Measurements from ENCODE around the gene SCAPER. TPM values are rescaled to one million over a fixed set of nuclear protein-coding genes. Genes with fewer than 3 reads are reported as not detected.

The SCAPER gene
- total RNA-seq, 1 donor from 2014 or later = 78.1 TPM

DNA sequence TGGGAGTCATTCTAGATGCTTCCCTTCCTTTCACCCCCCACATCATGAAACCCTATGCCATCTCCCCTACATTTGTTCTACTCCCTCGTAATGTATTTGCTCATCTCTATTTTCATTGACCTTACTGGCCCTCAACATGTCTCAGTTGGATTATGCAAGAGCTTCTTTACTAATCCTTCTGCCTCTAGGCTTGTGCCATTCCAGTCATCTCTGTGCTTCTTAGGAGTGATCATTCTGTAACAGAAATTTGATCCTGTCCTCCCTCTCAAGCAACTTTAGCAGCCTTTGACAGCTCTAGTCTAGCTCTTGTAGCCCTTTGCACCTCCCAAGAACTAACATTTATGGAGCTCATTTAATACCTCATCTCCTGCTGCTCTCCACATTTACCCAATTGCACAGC is 503.9 kb downstream of the SCAPER start:
- intact Hi-C loops (cut with DNase I) = no loop called here

DNA sequence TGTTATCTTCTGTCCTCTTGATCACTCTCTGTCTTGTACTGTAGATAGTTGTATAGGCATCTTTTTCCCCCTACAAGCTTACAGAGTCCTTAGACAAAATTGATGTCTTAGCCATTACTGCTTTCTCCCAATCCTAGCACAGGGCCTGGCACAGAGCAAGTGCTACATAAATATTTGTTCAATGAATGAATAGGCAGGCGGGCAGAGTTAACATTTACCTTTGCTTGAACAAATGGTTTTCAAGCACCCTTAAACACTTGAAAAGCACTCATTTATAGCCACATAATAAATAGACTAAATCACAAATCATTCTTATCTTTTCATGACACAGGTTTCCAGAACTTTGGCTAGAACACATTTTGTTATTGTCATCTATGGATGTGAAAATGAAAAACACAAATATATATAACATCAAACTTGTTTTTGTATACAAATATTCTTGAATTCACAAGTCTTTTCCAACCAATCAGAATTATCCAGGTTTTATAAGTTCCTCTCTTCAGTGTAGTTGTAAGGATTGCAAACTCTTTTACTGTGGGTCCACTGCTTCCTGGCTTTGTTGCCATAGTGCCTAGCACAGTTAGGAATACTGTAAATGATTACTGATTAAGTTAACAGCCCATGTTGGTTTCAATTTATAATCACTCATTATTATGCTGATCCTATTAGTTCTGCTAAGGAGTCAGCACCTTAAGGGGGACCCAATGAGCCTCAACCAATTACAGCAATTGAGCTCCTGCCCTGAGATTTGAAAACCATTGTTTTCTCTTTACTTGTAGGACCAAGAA is 506.6 kb downstream of the SCAPER start:
- intact Hi-C loops (cut with DNase I) = no loop called here
- H3K27ac ChIP-seq = no peak overlapping the region
- no peak overlapping the region for H3K4me3 ChIP-seq
- H3K4me1 ChIP-seq = no peaks in the 10 kb centered on the region
- peaks cover 3 to 17% of the 10 kb centered on the region in 2 donors for H3K36me3 ChIP-seq
- H3K9me3 ChIP-seq = no peaks in the 10 kb centered on the region
- H3K27me3 ChIP-seq = no peaks in the 10 kb centered on the region
- TF ChIP-seq, protein P1, sequence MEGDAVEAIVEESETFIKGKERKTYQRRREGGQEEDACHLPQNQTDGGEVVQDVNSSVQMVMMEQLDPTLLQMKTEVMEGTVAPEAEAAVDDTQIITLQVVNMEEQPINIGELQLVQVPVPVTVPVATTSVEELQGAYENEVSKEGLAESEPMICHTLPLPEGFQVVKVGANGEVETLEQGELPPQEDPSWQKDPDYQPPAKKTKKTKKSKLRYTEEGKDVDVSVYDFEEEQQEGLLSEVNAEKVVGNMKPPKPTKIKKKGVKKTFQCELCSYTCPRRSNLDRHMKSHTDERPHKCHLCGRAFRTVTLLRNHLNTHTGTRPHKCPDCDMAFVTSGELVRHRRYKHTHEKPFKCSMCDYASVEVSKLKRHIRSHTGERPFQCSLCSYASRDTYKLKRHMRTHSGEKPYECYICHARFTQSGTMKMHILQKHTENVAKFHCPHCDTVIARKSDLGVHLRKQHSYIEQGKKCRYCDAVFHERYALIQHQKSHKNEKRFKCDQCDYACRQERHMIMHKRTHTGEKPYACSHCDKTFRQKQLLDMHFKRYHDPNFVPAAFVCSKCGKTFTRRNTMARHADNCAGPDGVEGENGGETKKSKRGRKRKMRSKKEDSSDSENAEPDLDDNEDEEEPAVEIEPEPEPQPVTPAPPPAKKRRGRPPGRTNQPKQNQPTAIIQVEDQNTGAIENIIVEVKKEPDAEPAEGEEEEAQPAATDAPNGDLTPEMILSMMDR (IDR thresholded peaks at IDR 0.05) = no peak
- no peak for DNase-seq (ENCODE audit: low spot score in 2 of 2)

More for the DNA sequence above, 503.9 kb downstream of the SCAPER start:
- H3K36me3 ChIP-seq = peaks cover 3 to 24% of the 10 kb centered on the region in 2 donors
- no peaks in the 10 kb centered on the region for H3K4me1 ChIP-seq
- no peak for DNase-seq (ENCODE audit: low spot score in 2 of 2)
- H3K27me3 ChIP-seq = no peaks in the 10 kb centered on the region
- TF ChIP-seq, protein P1 (IDR thresholded peaks at IDR 0.05) = no peak
- no peaks in the 10 kb centered on the region for H3K9me3 ChIP-seq
- no peak overlapping the region for H3K4me3 ChIP-seq
- no peak overlapping the region for H3K27ac ChIP-seq

DNA sequence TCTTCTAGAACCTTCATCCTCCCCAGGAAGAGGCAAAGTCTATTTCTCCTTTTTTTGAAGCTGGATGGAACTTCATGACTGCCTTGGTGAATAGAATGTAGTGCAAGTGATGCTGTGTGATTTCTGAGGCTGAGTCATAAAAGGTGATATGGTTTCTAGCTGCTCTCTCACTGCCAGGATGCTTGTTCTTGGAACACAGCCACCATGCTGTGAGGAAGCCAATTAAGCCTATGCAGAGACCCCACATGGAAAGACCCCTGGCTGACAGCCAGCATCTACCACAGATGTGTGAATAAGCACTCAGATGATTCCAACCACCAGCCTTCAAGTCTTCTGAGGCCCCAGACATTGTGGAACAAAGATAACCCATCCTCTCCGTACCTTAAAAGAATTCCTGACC is 511.5 kb downstream of the SCAPER start:
- TF ChIP-seq, protein P1 (IDR thresholded peaks at IDR 0.05) = no peak
- no peak overlapping the region for H3K27ac ChIP-seq
- no peak overlapping the region for H3K4me3 ChIP-seq
- H3K36me3 ChIP-seq = no peaks in the 10 kb centered on the region
- intact Hi-C loops (cut with DNase I) = no loop called here
- H3K27me3 ChIP-seq = no peaks in the 10 kb centered on the region
- no peaks in the 10 kb centered on the region for H3K4me1 ChIP-seq
- H3K9me3 ChIP-seq = no peaks in the 10 kb centered on the region
- DNase-seq (ENCODE audit: low spot score in 2 of 2) = no peak

DNA sequence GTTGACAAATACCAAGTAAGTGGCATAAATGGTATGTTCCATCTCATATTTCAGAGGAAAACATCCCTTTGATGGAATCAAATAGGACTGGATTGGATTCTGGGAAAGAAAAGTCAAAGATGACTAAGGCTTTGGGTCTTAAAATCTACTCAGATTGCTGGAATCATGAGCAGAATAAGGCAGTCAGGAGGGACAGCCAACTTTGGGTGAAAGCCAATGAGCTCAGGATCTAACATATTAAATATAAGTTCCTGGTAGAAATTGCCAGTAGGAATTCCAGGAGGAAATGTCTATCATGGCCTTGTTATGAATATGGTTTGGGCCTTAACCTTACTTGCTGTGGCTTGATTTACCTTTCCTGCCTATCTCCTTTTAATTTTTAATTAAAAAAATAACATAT is 513.3 kb downstream of the SCAPER start:
- intact Hi-C loops (cut with DNase I) = no loop called here
- H3K36me3 ChIP-seq = no peaks in the 10 kb centered on the region
- no peak overlapping the region for H3K27ac ChIP-seq
- no peaks in the 10 kb centered on the region for H3K27me3 ChIP-seq
- H3K4me1 ChIP-seq = no peaks in the 10 kb centered on the region
- no peaks in the 10 kb centered on the region for H3K9me3 ChIP-seq
- no peak for DNase-seq (ENCODE audit: low spot score in 2 of 2)
- TF ChIP-seq, protein P1 (IDR thresholded peaks at IDR 0.05) = no peak
- no peak overlapping the region for H3K4me3 ChIP-seq

DNA sequence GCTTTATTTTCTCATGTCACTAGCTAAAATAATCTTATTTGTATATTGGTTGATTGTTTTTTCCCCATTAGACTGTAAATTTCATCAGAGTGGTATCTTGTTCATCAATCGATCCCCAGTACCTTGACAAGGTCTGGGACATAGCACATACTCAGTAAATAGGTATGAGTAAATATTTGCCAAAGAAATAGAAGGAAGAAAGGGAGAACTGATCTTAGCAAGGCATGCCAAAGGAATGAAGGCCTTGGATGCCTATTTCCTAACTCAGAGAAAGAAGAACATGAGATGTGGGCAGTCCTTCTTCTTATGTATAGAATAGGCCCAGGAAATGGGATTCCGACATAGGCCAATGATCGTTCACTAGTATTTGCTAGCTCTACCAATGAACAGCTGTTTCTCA is 513.8 kb downstream of the SCAPER start:
- TF ChIP-seq, protein P1 (IDR thresholded peaks at IDR 0.05) = no peak
- no peak overlapping the region for H3K27ac ChIP-seq
- intact Hi-C loops (cut with DNase I) = no loop called here
- no peaks in the 10 kb centered on the region for H3K4me1 ChIP-seq
- H3K4me3 ChIP-seq = no peak overlapping the region
- no peaks in the 10 kb centered on the region for H3K36me3 ChIP-seq
- no peak for DNase-seq (ENCODE audit: low spot score in 2 of 2)
- H3K27me3 ChIP-seq = no peaks in the 10 kb centered on the region
- no peaks in the 10 kb centered on the region for H3K9me3 ChIP-seq
